Smooth muscle cell (in vitro differentiated cells): Measurements from ENCODE around the gene HDAC2. TPM values are rescaled to one million over a fixed set of nuclear protein-coding genes. Genes with fewer than 3 reads are reported as not detected.
"Not testable (repeated sequence)": the region's sequence is repeated elsewhere in the genome, so short reads cannot be mapped to it uniquely, and the experiment has no call there.

Source experiments
- DNase-seq: peaks from one replicate; lab custom pipeline; 2025; ENCODE audit not compliant: unreplicated experiment; lab: John Stamatoyannopoulos, UW
- H2AFZ ChIP-seq: fragments of 200-600 bp; sonication (generic); 2 replicates; pipeline ENCODE4 v1.6.0; 2016; ENCODE audit warnings: antibody characterized with exemption, low read depth, mild to moderate bottlenecking
- H3F3A ChIP-seq: fragments of 200-600 bp; sonication (generic); 2 replicates; pipeline ENCODE4 v1.6.0; 2017; ENCODE audit warnings: antibody characterized with exemption, low read depth
- H3K27ac ChIP-seq: fragments of 200-600 bp; sonication (generic); 2 replicates; pipeline ENCODE4 v1.5.1; 2016; ENCODE audit warnings: low read depth, mild to moderate bottlenecking
- H3K27me3 ChIP-seq: fragments of 200-600 bp; sonication (generic); 2 replicates; pipeline ENCODE4 v1.6.1; 2016; ENCODE audit warnings: low read depth, mild to moderate bottlenecking
- H3K36me3 ChIP-seq: fragments of 200-600 bp; sonication (generic); 2 replicates; pipeline ENCODE4 v1.5.1; 2016; ENCODE audit warnings: low read depth
- H3K4me1 ChIP-seq: fragments of 200-600 bp; sonication (generic); 2 replicates; pipeline ENCODE4 v1.5.1; 2016; ENCODE audit warnings: low read depth
- H3K4me2 ChIP-seq: fragments of 200-600 bp; sonication (generic); 2 replicates; pipeline ENCODE4 v1.6.0; 2016; ENCODE audit warnings: mild to moderate bottlenecking
- H3K4me3 ChIP-seq: fragments of 200-600 bp; sonication (generic); 2 replicates; pipeline ENCODE4 v1.5.1; 2016; ENCODE audit warnings: mild to moderate bottlenecking
- H3K79me2 ChIP-seq: fragments of 200-600 bp; sonication (generic); 2 replicates; pipeline ENCODE4 v1.6.0; 2016; ENCODE audit warnings: low read depth, mild to moderate bottlenecking
- H3K9ac ChIP-seq: fragments of 200-600 bp; sonication (generic); 2 replicates; pipeline ENCODE4 v1.6.0; 2016; ENCODE audit warnings: low read depth
- H3K9me3 ChIP-seq: fragments of 200-600 bp; sonication (generic); replicated peaks from 2 replicates; pipeline ENCODE4 v1.5.1; 2016; ENCODE audit warnings: low read depth
- H4K20me1 ChIP-seq: fragments of 200-600 bp; sonication (generic); 2 replicates; pipeline ENCODE4 v1.6.0; 2016; ENCODE audit warnings: low read depth
- CTCF ChIP-seq: fragments of 200-600 bp; sonication (generic); IDR thresholded peaks from 2 replicates; pipeline ENCODE4 v1.5.1; 2017; ENCODE audit warnings: borderline replicate concordance, mild to moderate bottlenecking, antibody characterized with exemption; ENCODE audit not compliant: insufficient read depth, poor library complexity, severe bottlenecking
- WGBS: methylation state at CpG from one replicate; pipeline ENCODE4 v1.1.7; 2016; ENCODE audit warnings: low lambda C conversion rate; 5-methylcytosine and 5-hydroxymethylcytosine counted together
- polyA plus RNA-seq: library from polyadenylated mRNA; unstranded; fragments of >200 nt; fragmentation: Nextera tagmentation; extraction: Ambion mirVana; gene quantifications from 2 replicates; pipeline ENCODE4 v1.2.1, GENCODE V29; 2016
- total RNA-seq: library from RNA; depleted of rRNA; stranded (reverse); fragments of >200 nt; gene quantifications from 2 replicates; pipeline ENCODE4 v1.2.3, GENCODE V29; 2014

The HDAC2 gene
- total and polyA plus RNA-seq, 2 experiments from 2014 or later = 192 to 198 TPM

GRCh38 chr6:113934101-113934500 lies 36.8 kb downstream of the HDAC2 start:
- Histone ChIP-seq H3K36me3 (no peaks in the 10 kb centered on the region), H3K9me3 (no peaks in the 10 kb centered on the region), H3K27me3 (no peaks in the 10 kb centered on the region), H3K79me2 (no peaks in the 10 kb centered on the region), H3K4me2 (no peak overlapping the region), H4K20me1 (no peaks in the 10 kb centered on the region), H3K9ac (no peak overlapping the region), H3K27ac (no peak overlapping the region), H2AFZ (no peak overlapping the region), H3F3A (peaks cover 16% of the 10 kb centered on the region), H3K4me1 (no peaks in the 10 kb centered on the region), H3K4me3 (no peak overlapping the region)
- 91% methylated on average over 2 of the region's 2 CpGs for whole genome bisulfite sequencing
- no peak for TF ChIP-seq CTCF
- DNase-seq = no peak

- H4K20me1 ChIP-seq, H3F3A ChIP-seq, H3K4me2 ChIP-seq, H3K9me3 ChIP-seq, H3K4me1 ChIP-seq, H3K27me3 ChIP-seq, H2AFZ ChIP-seq, H3K9ac ChIP-seq, H3K4me3 ChIP-seq, H3K79me2 ChIP-seq, H3K27ac ChIP-seq, DNase-seq, H3K36me3 ChIP-seq: not testable (repeated sequence)
- WGBS = 93% methylated on average over 23 of the region's 23 CpGs
Observed at GRCh38 chr6:113931907-113932306, 39.0 kb downstream of the HDAC2 start.

GRCh38 chr6:113930183-113930582 lies 40.8 kb downstream of the HDAC2 start:
- no peaks in the 10 kb centered on the region for H3K36me3 ChIP-seq
- TF ChIP-seq CTCF = no peak
- no peak overlapping the region for H3K4me3 ChIP-seq
- no peaks in the 10 kb centered on the region for H3K9me3 ChIP-seq
- no peak overlapping the region for H3K9ac ChIP-seq
- no peaks in the 10 kb centered on the region for H3F3A ChIP-seq
- no peak for DNase-seq
- H3K27me3 ChIP-seq = no peaks in the 10 kb centered on the region
- H3K4me2 ChIP-seq = no peak overlapping the region
- H3K4me1 ChIP-seq = no peaks in the 10 kb centered on the region
- no peaks in the 10 kb centered on the region for H4K20me1 ChIP-seq
- H2AFZ ChIP-seq = no peak overlapping the region
- H3K79me2 ChIP-seq = no peaks in the 10 kb centered on the region
- no peak overlapping the region for H3K27ac ChIP-seq

- Histone ChIP-seq H3K9ac (no peak overlapping the region), H3K27ac (no peak overlapping the region), H3K4me3 (no peak overlapping the region), H3K9me3 (no peaks in the 10 kb centered on the region), H3K4me1 (no peaks in the 10 kb centered on the region), H3F3A (no peaks in the 10 kb centered on the region), H3K36me3 (no peaks in the 10 kb centered on the region), H3K4me2 (no peak overlapping the region), H3K27me3 (no peaks in the 10 kb centered on the region), H4K20me1 (no peaks in the 10 kb centered on the region), H3K79me2 (no peaks in the 10 kb centered on the region), H2AFZ (no peak overlapping the region)
- WGBS = 87% methylated on average over 2 of the region's 2 CpGs
- no peak for DNase-seq
- no peak for TF ChIP-seq CTCF
Observed at GRCh38 chr6:113927001-113927400, 43.9 kb downstream of the HDAC2 start.
